H1 (cell line): ENCODE measurements around the gene CPLX1. TPM values are rescaled to one million over a fixed set of nuclear protein-coding genes. Genes with fewer than 3 reads are reported as not detected.

Experiments used
- HDAC2 ChIP-seq, 2 experiments: fragments of 300-600 bp in 1 of 2; sonication (generic) in 1 of 2; IDR thresholded peaks; 2 replicates each; pipeline ENCODE4 v1.6.1; 2011 to 2012; ENCODE audit warnings: low read depth in 2 of 2, low read length in 2 of 2, mild to moderate bottlenecking in 2 of 2, moderate library complexity in 2 of 2, borderline replicate concordance in 1 of 2, inconsistent platforms in 1 of 2
- KDM1A ChIP-seq: fragments of 200-600, 300-600 bp; sonication (generic); IDR thresholded peaks from 2 replicates; pipeline ENCODE4 v1.7.1; 2016; ENCODE audit warnings: mild to moderate bottlenecking, low read length, borderline replicate concordance
- polyA plus RNA-seq, 7 experiments: library from polyadenylated mRNA; depleted of rRNA in 3 of 7; stranded (reverse) in 5 of 7; unstranded in 2 of 7; fragments of >200 nt in 5 of 7; fragments of 200-250 nt in 2 of 7; gene quantifications; 1 replicate in 5 of 7; 2 replicates in 1 of 7; 4 replicates in 1 of 7; pipeline versions ENCODE4 v1.2.1 to v1.2.3, GENCODE V29; 2011 to 2013; ENCODE audit warnings: missing spikeins in 2 of 7, mixed read lengths in 2 of 7
- total RNA-seq: library from RNA; stranded (reverse); fragmentation: NEBNext Ultra II Directional; extraction: Animal tissue kit (Norgen Biotek cat#: 25700); gene quantifications from 2 replicates; pipeline ENCODE4 v1.2.1, GENCODE V29; 2021

CPLX1 gene
- total and polyA plus RNA-seq, 2 of the 8 experiments (the other 6 are each of a cell fraction or from before 2014, with no cell fraction given) = 0.32 to 0.56 TPM

DNA sequence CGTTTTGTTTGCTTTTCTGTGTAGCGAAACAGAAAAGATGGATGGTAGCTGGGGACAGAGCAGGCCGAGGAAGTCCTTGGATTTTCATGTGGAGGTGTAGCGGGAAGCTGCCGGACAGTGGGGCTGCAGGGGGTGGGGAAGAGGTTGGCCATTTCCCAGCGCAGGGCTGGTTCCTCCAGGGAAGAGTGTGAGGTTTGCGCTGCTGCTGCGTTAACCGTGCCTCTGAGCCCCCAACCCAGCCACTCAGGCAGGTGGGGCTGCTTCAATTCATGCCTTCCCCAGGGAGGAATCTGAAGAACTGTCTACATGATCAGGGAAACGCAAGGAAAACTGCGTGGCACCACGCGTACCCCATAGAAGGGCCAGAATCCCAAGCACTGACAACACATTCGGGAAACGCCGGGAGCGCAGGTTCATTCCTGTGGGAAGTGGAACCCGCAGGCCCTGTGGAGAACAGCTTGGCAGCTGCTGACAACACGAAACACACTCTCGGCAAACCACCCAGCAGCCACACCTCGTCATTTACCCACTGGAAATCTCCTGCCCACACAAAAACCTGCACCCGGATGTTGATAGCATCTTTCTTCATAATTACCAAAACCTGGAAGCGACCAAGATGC, 62.6 kb downstream of the CPLX1 start (continued):
- no peak for TF ChIP-seq KDM1A
- no peak for TF ChIP-seq HDAC2 (IDR thresholded peaks at IDR 0.05; ENCODE audit: borderline replicate concordance in 1 of 2, low read depth in 2 of 2, low read length in 2 of 2)
